HepG2 (cell line): ENCODE data around the gene TUT4. TPM values are rescaled to one million over a fixed set of nuclear protein-coding genes. Genes with fewer than 3 reads are reported as not detected.

ENCODE experiments used
- HDAC6 ChIP-seq: fragments of 200-600 bp; sonication (generic); IDR thresholded peaks from 2 replicates; pipeline ENCODE4 v1.7.0; 2017; ENCODE audit warnings: mild to moderate bottlenecking, antibody characterized with exemption, low read length, low read depth
- HNRNPUL1 ChIP-seq: fragments of 200-400 bp; formaldehyde crosslinking; IDR thresholded peaks from 2 replicates; pipeline ENCODE4 v1.6.1; 2017; ENCODE audit warnings: low read depth, mild to moderate bottlenecking, low read length, moderate library complexity
- KDM1A ChIP-seq: IDR thresholded peaks from 2 replicates; pipeline ENCODE4 v1.6.1; 2016; ENCODE audit warnings: missing compliant biosample characterization
- KDM5B ChIP-seq: sonication (generic); formaldehyde crosslinking; IDR thresholded peaks from 2 replicates; pipeline ENCODE4 v1.4.0; 2020; ENCODE audit warnings: missing genetic modification reagents, mild to moderate bottlenecking, borderline replicate concordance
- MIER3 ChIP-seq: IDR thresholded peaks from 2 replicates; pipeline ENCODE4 v1.6.1; 2016; ENCODE audit warnings: missing compliant biosample characterization, borderline replicate concordance
- MZF1 ChIP-seq: sonication (generic); formaldehyde crosslinking; IDR thresholded peaks from 2 replicates; pipeline ENCODE4 v1.8.1; 2023; ENCODE audit warnings: mild to moderate bottlenecking, missing genetic modification reagents, borderline replicate concordance
- NAIF1 ChIP-seq: sonication (generic); formaldehyde crosslinking; IDR thresholded peaks from 2 replicates; pipeline ENCODE4 v1.5.0; 2020; ENCODE audit warnings: mild to moderate bottlenecking, missing genetic modification reagents, borderline replicate concordance
- NR2F6 ChIP-seq, 2 experiments: IDR thresholded peaks; 2 replicates each; pipeline ENCODE4 v1.6.1; 2016; ENCODE audit warnings: antibody characterized with exemption in 1 of 2, mild to moderate bottlenecking in 1 of 2
- PAX8 ChIP-seq: sonication (generic); formaldehyde crosslinking; IDR thresholded peaks from 2 replicates; pipeline ENCODE4 v1.8.0; 2022; ENCODE audit warnings: mild to moderate bottlenecking, missing genetic modification reagents, borderline replicate concordance
- PLSCR1 ChIP-seq: sonication (generic); formaldehyde crosslinking; IDR thresholded peaks from 2 replicates; pipeline ENCODE4 v1.5.0; 2020; ENCODE audit warnings: missing genetic modification reagents, mild to moderate bottlenecking, borderline replicate concordance
- POLR2AphosphoS5 ChIP-seq: IDR thresholded peaks from 2 replicates; pipeline ENCODE4 v1.6.1; 2012; ENCODE audit warnings: low read depth, low read length
- SIX1 ChIP-seq: sonication (generic); formaldehyde crosslinking; IDR thresholded peaks from 2 replicates; pipeline ENCODE4 v1.4.0; 2020; ENCODE audit warnings: missing genetic modification reagents, borderline replicate concordance
- SOX13 ChIP-seq, 3 experiments: fragments of 450-650 bp in 1 of 3; sonication (generic) in 1 of 3; formaldehyde crosslinking in 1 of 3; IDR thresholded peaks in 2 of 3; conservative IDR thresholded peaks in 1 of 3; 2 replicates each; pipeline versions ENCODE4 v1.5.0 to v1.6.1; 2016 to 2020; ENCODE audit warnings: antibody characterized with exemption in 1 of 3, mild to moderate bottlenecking in 1 of 3, missing compliant biosample characterization in 1 of 3, missing genetic modification reagents in 1 of 3, moderate library complexity in 1 of 3
- ZBTB20 ChIP-seq: sonication (generic); formaldehyde crosslinking; IDR thresholded peaks from 2 replicates; pipeline ENCODE4 v1.8.1; 2023; ENCODE audit warnings: missing genetic modification reagents, low read depth, mild to moderate bottlenecking, borderline replicate concordance
- ZFP1 ChIP-seq: IDR thresholded peaks from 2 replicates; pipeline ENCODE4 v1.6.1; 2016
- ZNF143 ChIP-seq: sonication (generic); formaldehyde crosslinking; IDR thresholded peaks from 2 replicates; pipeline ENCODE4 v1.4.0; 2020; ENCODE audit warnings: missing genetic modification reagents
- ZNF263 ChIP-seq: sonication (generic); formaldehyde crosslinking; IDR thresholded peaks from 2 replicates; pipeline ENCODE4 v1.4.0; 2020; ENCODE audit warnings: missing genetic modification reagents
- ZNF280B ChIP-seq: sonication (generic); formaldehyde crosslinking; IDR thresholded peaks from 2 replicates; pipeline ENCODE4 v1.5.0; 2020; ENCODE audit warnings: missing genetic modification reagents, mild to moderate bottlenecking, borderline replicate concordance
- ZNF33B ChIP-seq: sonication (generic); formaldehyde crosslinking; IDR thresholded peaks from 2 replicates; pipeline ENCODE4 v1.5.1; 2020; ENCODE audit warnings: mild to moderate bottlenecking, missing genetic modification reagents
- ZNF614 ChIP-seq: IDR thresholded peaks from 2 replicates; pipeline ENCODE4 v1.6.1; 2018; ENCODE audit warnings: missing biosample characterization, missing genetic modification reagents, inconsistent platforms, borderline replicate concordance
- polyA plus RNA-seq, 8 experiments: library from polyadenylated mRNA; depleted of rRNA in 3 of 8; stranded (reverse) in 7 of 8; unstranded in 1 of 8; fragments of >200 nt; fragmentation: Illumina TruSeq in 4 of 8; extraction: Trizol in 4 of 8; gene quantifications; 2 replicates each; pipeline versions ENCODE4 v1.2.1 to v1.2.3, GENCODE V29; 2011 to 2016; ENCODE audit warnings: low read depth in 4 of 8, missing spikeins in 1 of 8, mixed read lengths in 1 of 8; ENCODE audit not compliant: insufficient read depth in 1 of 8
- total RNA-seq, 5 experiments: library from RNA; depleted of rRNA; stranded (reverse); fragments of >200 nt; fragmentation: Illumina TruSeq; extraction: Trizol; gene quantifications; 2 replicates each; pipeline ENCODE4 v1.2.3, GENCODE V29; 2016; ENCODE audit warnings: low read depth in 1 of 5
- TF ChIP-seq, protein P1 (sequence below): sonication (generic); formaldehyde crosslinking; IDR thresholded peaks from 2 replicates; pipeline ENCODE4 v1.4.0; 2020; ENCODE audit warnings: missing genetic modification reagents
- TF ChIP-seq, protein P2 (sequence below): sonication (generic); formaldehyde crosslinking; conservative IDR thresholded peaks from 2 replicates; pipeline ENCODE4 v1.8.0; 2022; ENCODE audit warnings: low read depth, missing genetic modification reagents

The TUT4 gene
- total and polyA plus RNA-seq, 2 of the 13 experiments (the other 11 are each of a cell fraction or from before 2014, with no cell fraction given) = 44.7 to 53.5 TPM

GRCh38 chr1:52600533-52601179, 47.8 kb upstream of the TUT4 start (continued):
- TF ChIP-seq NR2F6 (IDR thresholded peaks at IDR 0.05) (no peak), NR2F6 (CRISPR knock-in tag; IDR thresholded peaks at IDR 0.05) (0 out of 2 replicates have a peak, but pooled peaks have one; percentile 29), MZF1 (no peak), HDAC6 (no peak), SIX1 (CRISPR knock-in tag) (no peak), HNRNPUL1 (no peak), ZBTB20 (CRISPR knock-in tag) (no peak), PLSCR1 (CRISPR knock-in tag) (no peak), POLR2AphosphoS5 (no peak), ZFP1 (no peak), PAX8 (CRISPR knock-in tag) (no peak), NAIF1 (CRISPR knock-in tag) (no peak), MIER3 (CRISPR knock-in tag) (peak; percentile 27; the same call in 1 of the 2 replicates), KDM5B (CRISPR knock-in tag) (no peak), SOX13 (IDR thresholded peaks at IDR 0.05) (0 out of 2 replicates have a peak, but pooled peaks have one; percentile 50), SOX13 (CRISPR knock-in tag; conservative IDR thresholded peaks at IDR 0.05 in 1 of 2, IDR thresholded peaks at IDR 0.05 in 1 of 2) (peak in 1 of 2 experiments; percentile 69; a peak in 2 of 4 replicates), ZNF263 (CRISPR knock-in tag) (no peak), ZNF33B (CRISPR knock-in tag) (no peak), ZNF614 (CRISPR knock-in tag) (no peak), ZNF280B (CRISPR knock-in tag) (no peak), ZNF143 (CRISPR knock-in tag) (no peak), KDM1A (CRISPR knock-in tag) (peak; percentile 58; the same call in 1 of the 2 replicates)
- TF ChIP-seq, protein P1, sequence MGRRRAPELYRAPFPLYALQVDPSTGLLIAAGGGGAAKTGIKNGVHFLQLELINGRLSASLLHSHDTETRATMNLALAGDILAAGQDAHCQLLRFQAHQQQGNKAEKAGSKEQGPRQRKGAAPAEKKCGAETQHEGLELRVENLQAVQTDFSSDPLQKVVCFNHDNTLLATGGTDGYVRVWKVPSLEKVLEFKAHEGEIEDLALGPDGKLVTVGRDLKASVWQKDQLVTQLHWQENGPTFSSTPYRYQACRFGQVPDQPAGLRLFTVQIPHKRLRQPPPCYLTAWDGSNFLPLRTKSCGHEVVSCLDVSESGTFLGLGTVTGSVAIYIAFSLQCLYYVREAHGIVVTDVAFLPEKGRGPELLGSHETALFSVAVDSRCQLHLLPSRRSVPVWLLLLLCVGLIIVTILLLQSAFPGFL (CRISPR knock-in tag) = no peak
- TF ChIP-seq, protein P2, sequence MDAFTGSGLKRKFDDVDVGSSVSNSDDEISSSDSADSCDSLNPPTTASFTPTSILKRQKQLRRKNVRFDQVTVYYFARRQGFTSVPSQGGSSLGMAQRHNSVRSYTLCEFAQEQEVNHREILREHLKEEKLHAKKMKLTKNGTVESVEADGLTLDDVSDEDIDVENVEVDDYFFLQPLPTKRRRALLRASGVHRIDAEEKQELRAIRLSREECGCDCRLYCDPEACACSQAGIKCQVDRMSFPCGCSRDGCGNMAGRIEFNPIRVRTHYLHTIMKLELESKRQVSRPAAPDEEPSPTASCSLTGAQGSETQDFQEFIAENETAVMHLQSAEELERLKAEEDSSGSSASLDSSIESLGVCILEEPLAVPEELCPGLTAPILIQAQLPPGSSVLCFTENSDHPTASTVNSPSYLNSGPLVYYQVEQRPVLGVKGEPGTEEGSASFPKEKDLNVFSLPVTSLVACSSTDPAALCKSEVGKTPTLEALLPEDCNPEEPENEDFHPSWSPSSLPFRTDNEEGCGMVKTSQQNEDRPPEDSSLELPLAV = no peak
- TF ChIP-seq, all 625 proteins: peak for 24
